ENCODE measurements around the gene EFEMP1.

- TF ChIP-seq CTCF (conservative IDR thresholded peaks at IDR 0.05 in 1 of 2, IDR thresholded peaks at IDR 0.05 in 1 of 2; ENCODE audit: extremely low read depth in 1 of 2, insufficient read depth in 1 of 2, low read depth in 1 of 2, low read length in 2 of 2) (no peak), EZH2 (IDR thresholded peaks at IDR 0.05; ENCODE audit: borderline replicate concordance, low read length) (no peak)
These were observed 80.2 kb downstream of the EFEMP1 start for GRCh38 chr2:55843096-55843993.
